HepG2 (cell line): Measurements from ENCODE around the gene PLK3. TPM values are rescaled to one million over a fixed set of nuclear protein-coding genes. Genes with fewer than 3 reads are reported as not detected.

Experiments used
- BRCA1 ChIP-seq: sonication (generic); formaldehyde crosslinking; IDR thresholded peaks from 2 replicates; pipeline ENCODE4 v1.4.0; 2020; ENCODE audit warnings: missing genetic modification reagents
- CBX5 ChIP-seq: sonication (generic); formaldehyde crosslinking; IDR thresholded peaks from 2 replicates; pipeline ENCODE4 v1.4.0; 2020; ENCODE audit warnings: missing genetic modification reagents, borderline replicate concordance
- CEBPG ChIP-seq: IDR thresholded peaks from 2 replicates; pipeline ENCODE4 v1.6.1; 2016
- ELF4 ChIP-seq: sonication (generic); formaldehyde crosslinking; IDR thresholded peaks from 2 replicates; pipeline ENCODE4 v1.5.0; 2020; ENCODE audit warnings: missing genetic modification reagents, mild to moderate bottlenecking, moderate library complexity, borderline replicate concordance
- FOSL2 ChIP-seq: sonication (generic); formaldehyde crosslinking; IDR thresholded peaks from 2 replicates; pipeline ENCODE4 v1.4.0; 2020; ENCODE audit warnings: missing genetic modification reagents
- ISL2 ChIP-seq: sonication (generic); formaldehyde crosslinking; IDR thresholded peaks from 2 replicates; pipeline ENCODE4 v1.5.0; 2020; ENCODE audit warnings: missing genetic modification reagents
- MAFG ChIP-seq: sonication (generic); formaldehyde crosslinking; IDR thresholded peaks from 2 replicates; pipeline ENCODE4 v1.5.1; 2020; ENCODE audit warnings: mild to moderate bottlenecking, missing genetic modification reagents
- MTF1 ChIP-seq: sonication (generic); formaldehyde crosslinking; IDR thresholded peaks from 2 replicates; pipeline ENCODE4 v1.5.0; 2020; ENCODE audit warnings: missing genetic modification reagents
- NFE2L1 ChIP-seq: sonication (generic); formaldehyde crosslinking; IDR thresholded peaks from 2 replicates; pipeline ENCODE4 v1.4.0; 2020; ENCODE audit warnings: missing genetic modification reagents, mild to moderate bottlenecking, borderline replicate concordance
- RFXAP ChIP-seq: sonication (generic); formaldehyde crosslinking; IDR thresholded peaks from 2 replicates; pipeline ENCODE4 v1.4.0; 2020; ENCODE audit warnings: missing genetic modification reagents, borderline replicate concordance
- SNAI1 ChIP-seq: sonication (generic); formaldehyde crosslinking; IDR thresholded peaks from 2 replicates; pipeline ENCODE4 v1.5.0; 2020; ENCODE audit warnings: mild to moderate bottlenecking, missing genetic modification reagents, borderline replicate concordance
- XRCC5 ChIP-seq: fragments of 200-400 bp; formaldehyde crosslinking; optimal IDR thresholded peaks from 2 replicates; pipeline ENCODE3; 2017; ENCODE audit warnings: mild to moderate bottlenecking, low read length
- ZBTB7A ChIP-seq: sonication (generic); formaldehyde crosslinking; IDR thresholded peaks from 2 replicates; pipeline ENCODE4 v1.8.0; 2022; ENCODE audit warnings: mild to moderate bottlenecking, missing genetic modification reagents
- ZFX ChIP-seq: sonication (generic); formaldehyde crosslinking; IDR thresholded peaks from 2 replicates; pipeline ENCODE4 v1.4.0; 2020; ENCODE audit warnings: mild to moderate bottlenecking, low read depth, missing genetic modification reagents, moderate library complexity
- ZGPAT ChIP-seq: IDR thresholded peaks from 2 replicates; pipeline ENCODE4 v1.6.1; 2016; ENCODE audit warnings: mild to moderate bottlenecking
- ZNF275 ChIP-seq: sonication (generic); formaldehyde crosslinking; IDR thresholded peaks from 2 replicates; pipeline ENCODE4 v1.8.0; 2022; ENCODE audit warnings: missing genetic modification reagents, mild to moderate bottlenecking, inconsistent platforms, borderline replicate concordance
- ZNF30 ChIP-seq: sonication (generic); formaldehyde crosslinking; IDR thresholded peaks from 2 replicates; pipeline ENCODE4 v1.5.0; 2020; ENCODE audit warnings: mild to moderate bottlenecking, missing genetic modification reagents
- ZNF414 ChIP-seq: sonication (generic); formaldehyde crosslinking; IDR thresholded peaks from 2 replicates; pipeline ENCODE4 v1.5.0; 2020; ENCODE audit warnings: missing genetic modification reagents
- ZNF773 ChIP-seq: sonication (generic); formaldehyde crosslinking; IDR thresholded peaks from 2 replicates; pipeline ENCODE4 v1.4.0; 2020; ENCODE audit warnings: missing genetic modification reagents, borderline replicate concordance
- polyA plus RNA-seq, 8 experiments: library from polyadenylated mRNA; depleted of rRNA in 3 of 8; stranded (reverse) in 7 of 8; unstranded in 1 of 8; fragments of >200 nt; fragmentation: Illumina TruSeq in 4 of 8; extraction: Trizol in 4 of 8; gene quantifications; 2 replicates each; pipeline versions ENCODE4 v1.2.1 to v1.2.3, GENCODE V29; 2011 to 2016; ENCODE audit warnings: low read depth in 4 of 8, missing spikeins in 1 of 8, mixed read lengths in 1 of 8; ENCODE audit not compliant: insufficient read depth in 1 of 8
- total RNA-seq, 5 experiments: library from RNA; depleted of rRNA; stranded (reverse); fragments of >200 nt; fragmentation: Illumina TruSeq; extraction: Trizol; gene quantifications; 2 replicates each; pipeline ENCODE4 v1.2.3, GENCODE V29; 2016; ENCODE audit warnings: low read depth in 1 of 5
- TF ChIP-seq, protein P1 (sequence below): conservative IDR thresholded peaks from 2 replicates; pipeline ENCODE4 v1.6.1; 2018; ENCODE audit warnings: missing genetic modification reagents
- TF ChIP-seq, protein P2 (sequence below): sonication (generic); formaldehyde crosslinking; IDR thresholded peaks from 2 replicates; pipeline ENCODE4 v1.4.0; 2020; ENCODE audit warnings: missing genetic modification reagents

The PLK3 gene
- total and polyA plus RNA-seq, 2 of the 13 experiments (the other 11 are each of a cell fraction or from before 2014, with no cell fraction given): 9.8 to 16.9 TPM

DNA sequence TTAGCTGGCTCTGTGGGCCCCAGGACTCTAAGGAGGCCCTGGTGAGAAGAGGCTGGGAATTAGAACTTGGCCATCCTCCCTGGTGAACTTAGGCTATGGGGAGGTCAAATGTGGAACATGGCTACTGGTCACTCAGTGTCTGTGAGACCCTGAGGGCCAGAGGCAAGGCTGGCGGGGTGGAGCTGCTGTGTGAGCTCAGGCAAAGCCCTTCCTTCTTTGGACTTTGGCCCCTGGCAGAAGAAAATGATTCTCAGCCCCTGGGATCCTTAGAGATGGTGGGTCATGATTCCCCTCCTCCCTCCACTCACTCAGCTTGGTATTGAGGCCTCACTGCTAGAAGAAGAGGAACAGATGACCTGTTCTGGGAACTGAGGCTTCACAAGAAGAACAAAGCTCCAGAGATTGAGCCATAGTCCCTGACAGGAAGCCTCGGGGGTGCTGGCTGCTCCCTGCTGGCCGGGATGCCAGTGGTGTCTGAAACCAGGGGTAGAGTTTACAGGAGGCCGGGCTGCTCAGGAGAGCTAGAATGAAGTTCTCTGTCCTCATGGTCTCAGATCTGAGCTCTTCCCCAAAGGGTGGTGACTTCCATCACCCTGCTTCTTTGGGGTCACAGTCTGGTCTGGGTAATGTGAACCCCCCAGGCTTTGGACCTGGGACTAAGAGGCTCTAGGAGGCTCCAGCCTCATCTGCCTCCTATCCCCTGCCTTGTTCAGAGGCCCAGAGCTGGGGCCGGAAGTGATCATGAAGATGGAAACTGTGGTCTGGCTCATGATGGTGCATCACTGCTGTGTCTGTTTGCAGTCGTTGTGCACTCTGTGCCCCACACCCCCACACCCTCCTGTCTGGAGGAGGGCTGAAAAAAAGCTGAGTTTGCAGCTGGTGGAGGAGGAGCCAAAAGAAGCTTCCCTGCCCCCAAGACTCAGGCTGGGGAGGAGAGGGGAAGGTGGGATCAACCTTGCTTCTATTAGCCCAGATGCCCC is 9.1 kb downstream of the PLK3 start (continued):
- TF ChIP-seq MAFG (CRISPR knock-in tag): no peak
- TF ChIP-seq ELF4: no peak
- 0 out of 2 replicates have a peak, but pooled peaks have one; percentile 15 for TF ChIP-seq ZGPAT (CRISPR knock-in tag)
- 0 out of 2 replicates have a peak, but pooled peaks have one; percentile 46 for TF ChIP-seq ZNF414 (CRISPR knock-in tag)
- TF ChIP-seq, protein P1, sequence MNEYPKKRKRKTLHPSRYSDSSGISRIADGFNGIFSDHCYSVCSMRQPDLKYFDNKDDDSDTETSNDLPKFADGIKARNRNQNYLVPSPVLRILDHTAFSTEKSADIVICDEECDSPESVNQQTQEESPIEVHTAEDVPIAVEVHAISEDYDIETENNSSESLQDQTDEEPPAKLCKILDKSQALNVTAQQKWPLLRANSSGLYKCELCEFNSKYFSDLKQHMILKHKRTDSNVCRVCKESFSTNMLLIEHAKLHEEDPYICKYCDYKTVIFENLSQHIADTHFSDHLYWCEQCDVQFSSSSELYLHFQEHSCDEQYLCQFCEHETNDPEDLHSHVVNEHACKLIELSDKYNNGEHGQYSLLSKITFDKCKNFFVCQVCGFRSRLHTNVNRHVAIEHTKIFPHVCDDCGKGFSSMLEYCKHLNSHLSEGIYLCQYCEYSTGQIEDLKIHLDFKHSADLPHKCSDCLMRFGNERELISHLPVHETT (CRISPR knock-in tag): no peak
- TF ChIP-seq ISL2 (CRISPR knock-in tag): peak; percentile 10; the same call in 1 of the 2 replicates
- no peak for TF ChIP-seq NFE2L1 (CRISPR knock-in tag)
- no peak for TF ChIP-seq ZNF30
- no peak; the same call in 1 of the 2 replicates for TF ChIP-seq FOSL2 (CRISPR knock-in tag)
- no peak for TF ChIP-seq ZNF773 (CRISPR knock-in tag)
- TF ChIP-seq SNAI1 (CRISPR knock-in tag): peak; percentile 60; the same call in 1 of the 2 replicates
- peak; percentile 9; the same call in 1 of the 2 replicates for TF ChIP-seq BRCA1 (CRISPR knock-in tag)
- TF ChIP-seq ZFX: 0 out of 2 replicates have a peak, but pooled peaks have one; percentile 43
- TF ChIP-seq RFXAP (CRISPR knock-in tag): no peak
- no peak for TF ChIP-seq MTF1 (CRISPR knock-in tag)
- 0 out of 2 replicates have a peak, but pooled peaks have one; percentile 50 for TF ChIP-seq ZBTB7A
- TF ChIP-seq, protein P2, sequence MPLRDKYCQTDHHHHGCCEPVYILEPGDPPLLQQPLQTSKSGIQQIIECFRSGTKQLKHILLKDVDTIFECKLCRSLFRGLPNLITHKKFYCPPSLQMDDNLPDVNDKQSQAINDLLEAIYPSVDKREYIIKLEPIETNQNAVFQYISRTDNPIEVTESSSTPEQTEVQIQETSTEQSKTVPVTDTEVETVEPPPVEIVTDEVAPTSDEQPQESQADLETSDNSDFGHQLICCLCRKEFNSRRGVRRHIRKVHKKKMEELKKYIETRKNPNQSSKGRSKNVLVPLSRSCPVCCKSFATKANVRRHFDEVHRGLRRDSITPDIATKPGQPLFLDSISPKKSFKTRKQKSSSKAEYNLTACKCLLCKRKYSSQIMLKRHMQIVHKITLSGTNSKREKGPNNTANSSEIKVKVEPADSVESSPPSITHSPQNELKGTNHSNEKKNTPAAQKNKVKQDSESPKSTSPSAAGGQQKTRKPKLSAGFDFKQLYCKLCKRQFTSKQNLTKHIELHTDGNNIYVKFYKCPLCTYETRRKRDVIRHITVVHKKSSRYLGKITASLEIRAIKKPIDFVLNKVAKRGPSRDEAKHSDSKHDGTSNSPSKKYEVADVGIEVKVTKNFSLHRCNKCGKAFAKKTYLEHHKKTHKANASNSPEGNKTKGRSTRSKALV (CRISPR knock-in tag): 0 out of 2 replicates have a peak, but pooled peaks have one; percentile 46
- TF ChIP-seq CEBPG (CRISPR knock-in tag): no peak
- TF ChIP-seq XRCC5: no peak
- 0 out of 2 replicates have a peak, but pooled peaks have one; percentile 11 for TF ChIP-seq CBX5 (CRISPR knock-in tag)
- TF ChIP-seq ZNF275 (CRISPR knock-in tag): peak; percentile 55; the same call in 1 of the 2 replicates
